IMR-90 (cell line): ENCODE results near the gene LIN7B. TPM values are rescaled to one million over a fixed set of nuclear protein-coding genes. Genes with fewer than 3 reads are reported as not detected.
A peak's percentile ranks its signal among the peaks of the same experiment; 100 is the strongest.

Experiments
- ATAC-seq: fragments of 200-7000 bp; cut with Tn5 transposase; 2 replicates; pipeline ENCODE4 v1.9.1; 2020; ENCODE audit warnings: low read depth, mild to moderate bottlenecking, moderate library complexity
- BruUV-seq: library from RNA; stranded (reverse); fragments of 400-500 nt; replicated peaks from 2 replicates; lab custom pipeline; 2021; lab: Mats Ljungman, UMichigan
- CTCF ChIA-PET: fragments of 300-600 bp; formaldehyde crosslinking; extraction: SDS; loops from one replicate; lab custom pipeline; 2021; ENCODE audit warnings: antibody characterized with exemption; lab: Yijun Ruan, JAX
- POLR2A ChIA-PET: fragments of 300-600 bp; sonication (Branson Sonifier 250); formaldehyde crosslinking; loops from one replicate; lab custom pipeline; 2022; ENCODE audit warnings: antibody characterized with exemption; ENCODE audit not compliant: unreplicated experiment; lab: Charles Lee
- DNase-seq: peaks from one replicate; pipeline ENCODE4 v3.0.0; 2013
- H2AFZ ChIP-seq: replicated peaks from 2 replicates; pipeline ENCODE3; 2013; ENCODE audit warnings: low read length, mild to moderate bottlenecking; ENCODE audit not compliant: poor library complexity
- H2AK5ac ChIP-seq: 2 replicates; pipeline ENCODE4 v1.6.1; 2013; ENCODE audit warnings: low read depth, low read length, inconsistent platforms
- H2AK9ac ChIP-seq: replicated peaks from 2 replicates; pipeline ENCODE3; 2013; ENCODE audit warnings: mild to moderate bottlenecking, low read depth, low read length, moderate library complexity; ENCODE audit not compliant: poor library complexity
- H2BK120ac ChIP-seq: 2 replicates; pipeline ENCODE4 v1.6.1; 2013; ENCODE audit warnings: low read depth, low read length, inconsistent platforms
- H2BK15ac ChIP-seq: 3 replicates; pipeline ENCODE4 v1.6.1; 2013; ENCODE audit warnings: low read depth, low read length, inconsistent platforms
- H2BK20ac ChIP-seq: 2 replicates; pipeline ENCODE4 v1.6.1; 2013; ENCODE audit warnings: low read depth, mild to moderate bottlenecking, inconsistent platforms, low read length, moderate library complexity
- H2BK5ac ChIP-seq: 2 replicates; pipeline ENCODE4 v1.6.1; 2013; ENCODE audit warnings: mild to moderate bottlenecking, low read depth, low read length, inconsistent platforms; ENCODE audit not compliant: poor library complexity, severe bottlenecking
- H3K14ac ChIP-seq: replicated peaks from 2 replicates; pipeline ENCODE4 v1.6.1; 2013; ENCODE audit warnings: low read depth, low read length, inconsistent platforms
- H3K18ac ChIP-seq: 2 replicates; pipeline ENCODE4 v1.6.1; 2013; ENCODE audit warnings: low read depth, low read length, control low read depth
- H3K23ac ChIP-seq: 2 replicates; pipeline ENCODE4 v1.6.1; 2013; ENCODE audit warnings: low read depth, low read length, inconsistent platforms
- H3K27ac ChIP-seq: 2 replicates; pipeline ENCODE4 v1.5.1; 2013; ENCODE audit warnings: mild to moderate bottlenecking, control low read depth, low read length; ENCODE audit not compliant: insufficient read depth
- H3K27me3 ChIP-seq: 2 replicates; pipeline ENCODE4 v1.6.1; 2013; ENCODE audit warnings: low read length; ENCODE audit not compliant: control insufficient read depth, insufficient read depth
- H3K36me3 ChIP-seq: 2 replicates; pipeline ENCODE4 v1.6.1; 2013; ENCODE audit warnings: low read length, mixed read lengths; ENCODE audit not compliant: control insufficient read depth, insufficient read depth
- H3K4ac ChIP-seq: 2 replicates; pipeline ENCODE4 v1.6.1; 2013; ENCODE audit warnings: low read depth, low read length, inconsistent platforms
- H3K4me1 ChIP-seq: 2 replicates; pipeline ENCODE4 v1.6.1; 2013; ENCODE audit warnings: low read length, mixed read lengths; ENCODE audit not compliant: control insufficient read depth, insufficient read depth
- H3K4me2 ChIP-seq: 2 replicates; pipeline ENCODE4 v1.6.1; 2013; ENCODE audit warnings: low read depth, mild to moderate bottlenecking, control low read depth, low read length, moderate library complexity
- H3K4me3 ChIP-seq: 2 replicates; pipeline ENCODE4 v1.5.1; 2013; ENCODE audit warnings: low read depth, mild to moderate bottlenecking, control low read depth, low read length, moderate library complexity; ENCODE audit not compliant: insufficient read depth
- H3K56ac ChIP-seq: 2 replicates; pipeline ENCODE4 v1.6.1; 2013; ENCODE audit warnings: low read length, inconsistent platforms; ENCODE audit not compliant: insufficient read depth; ENCODE audit errors: extremely low read depth
- H3K79me1 ChIP-seq, 2 experiments: 2 replicates each; pipeline ENCODE4 v1.6.1; 2013; ENCODE audit warnings: low read length in 2 of 2, inconsistent platforms in 1 of 2, low read depth in 1 of 2
- H3K9ac ChIP-seq: 2 replicates; pipeline ENCODE4 v1.6.1; 2013; ENCODE audit warnings: low read depth, low read length, control low read depth
- H3K9me1 ChIP-seq: 2 replicates; pipeline ENCODE4 v1.6.1; 2013; ENCODE audit warnings: low read length, inconsistent platforms; ENCODE audit not compliant: insufficient read depth
- H3K9me3 ChIP-seq: 2 replicates; pipeline ENCODE4 v1.6.1; 2013; ENCODE audit warnings: low read length; ENCODE audit not compliant: control insufficient read depth, insufficient read depth
- H4K20me1 ChIP-seq: 2 replicates; pipeline ENCODE4 v1.6.1; 2013; ENCODE audit warnings: low read length, inconsistent platforms; ENCODE audit not compliant: insufficient read depth
- H4K5ac ChIP-seq: 2 replicates; pipeline ENCODE4 v1.6.1; 2013; ENCODE audit warnings: mild to moderate bottlenecking, low read depth, low read length, control low read depth
- H4K8ac ChIP-seq, 2 experiments: 2 replicates each; pipeline ENCODE4 v1.6.1; 2013; ENCODE audit warnings: low read depth in 2 of 2, low read length in 2 of 2, control low read depth in 1 of 2, inconsistent platforms in 1 of 2
- H4K91ac ChIP-seq: 2 replicates; pipeline ENCODE4 v1.6.1; 2013; ENCODE audit warnings: low read depth, low read length, inconsistent platforms; ENCODE audit not compliant: insufficient read depth
- BHLHE40 ChIP-seq: fragments of 150-350 bp; IDR thresholded peaks from 2 replicates; pipeline ENCODE4 v1.6.1; 2016; ENCODE audit warnings: mild to moderate bottlenecking, low read depth, low read length
- CHD1 ChIP-seq: IDR thresholded peaks from 2 replicates; pipeline ENCODE4 v1.6.1; 2012; ENCODE audit warnings: low read depth, low read length, improper control_type of control experiment
- CTCF ChIP-seq: conservative IDR thresholded peaks from 2 replicates; pipeline ENCODE4 v1.5.1; 2012; ENCODE audit warnings: mild to moderate bottlenecking, low read depth, low read length, improper control_type of control experiment
- FOS ChIP-seq: fragments of 150-350 bp; IDR thresholded peaks from 2 replicates; pipeline ENCODE4 v1.6.1; 2016; ENCODE audit warnings: low read depth, low read length
- MAZ ChIP-seq: IDR thresholded peaks from 2 replicates; pipeline ENCODE4 v1.6.1; 2012; ENCODE audit warnings: low read depth, mild to moderate bottlenecking, low read length, improper control_type of control experiment, moderate library complexity, borderline replicate concordance
- MXI1 ChIP-seq: IDR thresholded peaks from 2 replicates; pipeline ENCODE4 v1.6.1; 2012; ENCODE audit warnings: low read depth, mild to moderate bottlenecking, low read length, moderate library complexity, borderline replicate concordance
- NFE2L2 ChIP-seq: fragments of 150-350 bp; IDR thresholded peaks from 2 replicates; pipeline ENCODE4 v1.6.1; 2016; ENCODE audit warnings: low read depth, mild to moderate bottlenecking, low read length
- RFX5 ChIP-seq: IDR thresholded peaks from 2 replicates; pipeline ENCODE4 v1.8.0; 2012; ENCODE audit warnings: low read depth, mild to moderate bottlenecking, low read length, moderate library complexity
- SMC3 ChIP-seq: fragments of 150-350 bp; IDR thresholded peaks from 2 replicates; pipeline ENCODE4 v1.6.1; 2016; ENCODE audit warnings: low read depth, mild to moderate bottlenecking, antibody characterized with exemption, low read length, moderate library complexity
- USF2 ChIP-seq: fragments of 150-350 bp; IDR thresholded peaks from 2 replicates; pipeline ENCODE4 v1.6.1; 2017; ENCODE audit warnings: mild to moderate bottlenecking, antibody characterized with exemption, low read length, low read depth
- WGBS, 2 experiments: methylation state at CpG; one replicate each; pipeline versions ENCODE4 v1.1.5 to v1.1.7; 2013; ENCODE audit warnings: missing lambda C conversion rate in 2 of 2; ENCODE audit not compliant: insufficient read length in 1 of 2; ENCODE audit errors: extremely low coverage in 2 of 2; 5-methylcytosine and 5-hydroxymethylcytosine counted together
- dilution Hi-C: fragments of 300-500 bp; cut with HindIII; formaldehyde crosslinking; loops from one replicate; pipeline ENCODE4 v1.14.3; 2018; ENCODE audit warnings: low sequenced_read_pairs; ENCODE audit not compliant: unreplicated experiment
- in situ Hi-C: fragments of 300-500 bp; cut with MboI; formaldehyde crosslinking; loops from 3 replicates; pipeline ENCODE4 v1.14.3; 2019; ENCODE audit warnings: low sequenced_read_pairs, inconsistent platforms, mixed read lengths
- intact Hi-C: fragments of 100-400 bp; cut with micrococcal nuclease; formaldehyde crosslinking; loops from 2 replicates; pipeline ENCODE4 v1.10.0; 2022
- polyA plus RNA-seq, 3 experiments: library from polyadenylated mRNA; depleted of rRNA; stranded (reverse); fragments of >200 nt; gene quantifications; 2 replicates each; pipeline ENCODE4 v1.2.3, GENCODE V29; 2012; ENCODE audit warnings: low replicate concordance in 1 of 3
- total RNA-seq: library from RNA; depleted of rRNA; stranded (reverse); fragments of >200 nt; gene quantifications from 2 replicates; pipeline ENCODE4 v1.2.3, GENCODE V29; 2012

LIN7B gene
- total and polyA plus RNA-seq, 2 of the 4 experiments (the other 2 are of a cell fraction) = 3.8 to 8.0 TPM

- Histone ChIP-seq H2BK20ac (no peak overlapping the region), H2BK15ac (no peak overlapping the region), H3K27ac (no peak overlapping the region), H2AFZ (peak overlapping the region; percentile 82), H3K18ac (no peak overlapping the region), H4K5ac (peak overlapping the region; percentile 13; the same call in 1 of the 2 replicates), H3K4me3 (no peak overlapping the region), H2AK9ac (no peak overlapping the region), H3K36me3 (no peaks in the 10 kb centered on the region), H3K9me3 (no peaks in the 10 kb centered on the region), H3K9ac (no peak overlapping the region), H4K91ac (no peak overlapping the region), H3K4me2 (peak overlapping the region; percentile 20), H3K9me1 (peaks cover 7% of the 10 kb centered on the region; the same call in 1 of the 2 replicates), H3K4ac (no peak overlapping the region), H3K14ac (no peak overlapping the region), H2BK5ac (no peak overlapping the region), H4K20me1 (no peaks in the 10 kb centered on the region; the same call in 1 of the 2 replicates), H2AK5ac (no peak overlapping the region), H3K27me3 (peaks cover 4% of the 10 kb centered on the region), H2BK120ac (no peak overlapping the region), H3K56ac (no peak overlapping the region), H3K79me1 (no peaks in the 10 kb centered on the region), H3K4me1 (peaks cover 5% of the 10 kb centered on the region; the same call in 1 of the 2 replicates), H3K23ac (no peak overlapping the region), H4K8ac (peak overlapping the region in 1 of 2 experiments; percentile 24; a peak in 1 of 4 replicates)
- ChIA-PET CTCF (no interaction called here), POLR2A (no interaction called here)
- intact Hi-C loops (no loop called here), in situ Hi-C loops (no loop called here), dilution Hi-C loops (no loop called here)
- DNase-seq (no peak), ATAC-seq (no peak)
- TF ChIP-seq RFX5 (no peak), USF2 (no peak), FOS (no peak), MXI1 (no peak), SMC3 (no peak), NFE2L2 (no peak), MAZ (no peak), CTCF (no peak), BHLHE40 (no peak), CHD1 (no peak)
- no TSS peak for BruUV-seq
- 64% methylated on average over 11 of the region's 15 CpGs; no CpG with 5 or more reads in 1 of the 2 experiments for WGBS, 2 experiments
These were observed 14.5 kb downstream of the LIN7B start for GRCh38 chr19:49128545-49129237.
